Astrocyte of the cerebellum (primary cell): Measurements from ENCODE around the gene MTNR1A.

Experiments used
- DNase-seq: peaks from one replicate; pipeline ENCODE4 v3.0.0-alpha.2; 2011; ENCODE audit warnings: low read depth
- H3K4me3 ChIP-seq: 2 replicates; pipeline ENCODE4 v1.5.1; 2011; ENCODE audit warnings: mild to moderate bottlenecking, low read depth, low read length, moderate library complexity
- in situ Hi-C: cut with HindIII; loops from 2 replicates; pipeline ENCODE4 v1.10.0; 2017; ENCODE audit warnings: low sequenced_read_pairs
- TF ChIP-seq, protein P1 (sequence below): IDR thresholded peaks from 2 replicates; pipeline ENCODE4 v1.5.1; 2012; ENCODE audit warnings: low read length, low read depth, moderate library complexity, mild to moderate bottlenecking; ENCODE audit errors: missing control alignments

Gene MTNR1A

DNA sequence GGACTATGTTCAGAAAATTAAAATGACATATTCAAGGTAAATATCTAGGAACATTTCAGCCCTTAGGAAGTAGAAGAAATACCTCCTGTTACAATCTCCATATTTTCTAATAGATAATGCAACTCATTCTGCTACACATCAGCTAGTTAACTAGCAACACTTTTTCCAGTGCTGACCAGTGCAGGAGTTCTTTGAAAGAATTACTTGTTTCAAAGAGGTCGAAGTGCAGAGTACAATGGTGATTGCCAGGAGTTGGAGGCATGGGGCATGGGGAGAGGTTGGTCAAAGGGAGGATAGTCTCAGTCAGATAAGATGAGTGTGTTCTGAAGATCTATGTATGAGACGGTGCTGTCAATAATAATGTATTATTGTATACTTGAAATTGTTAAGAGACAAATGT, 53.1 kb downstream of the MTNR1A start:
- DNase-seq, result no peak
- no peak overlapping the region for H3K4me3 ChIP-seq
- TF ChIP-seq, protein P1, sequence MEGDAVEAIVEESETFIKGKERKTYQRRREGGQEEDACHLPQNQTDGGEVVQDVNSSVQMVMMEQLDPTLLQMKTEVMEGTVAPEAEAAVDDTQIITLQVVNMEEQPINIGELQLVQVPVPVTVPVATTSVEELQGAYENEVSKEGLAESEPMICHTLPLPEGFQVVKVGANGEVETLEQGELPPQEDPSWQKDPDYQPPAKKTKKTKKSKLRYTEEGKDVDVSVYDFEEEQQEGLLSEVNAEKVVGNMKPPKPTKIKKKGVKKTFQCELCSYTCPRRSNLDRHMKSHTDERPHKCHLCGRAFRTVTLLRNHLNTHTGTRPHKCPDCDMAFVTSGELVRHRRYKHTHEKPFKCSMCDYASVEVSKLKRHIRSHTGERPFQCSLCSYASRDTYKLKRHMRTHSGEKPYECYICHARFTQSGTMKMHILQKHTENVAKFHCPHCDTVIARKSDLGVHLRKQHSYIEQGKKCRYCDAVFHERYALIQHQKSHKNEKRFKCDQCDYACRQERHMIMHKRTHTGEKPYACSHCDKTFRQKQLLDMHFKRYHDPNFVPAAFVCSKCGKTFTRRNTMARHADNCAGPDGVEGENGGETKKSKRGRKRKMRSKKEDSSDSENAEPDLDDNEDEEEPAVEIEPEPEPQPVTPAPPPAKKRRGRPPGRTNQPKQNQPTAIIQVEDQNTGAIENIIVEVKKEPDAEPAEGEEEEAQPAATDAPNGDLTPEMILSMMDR, result no peak
- in situ Hi-C loops, result no loop called here

DNA sequence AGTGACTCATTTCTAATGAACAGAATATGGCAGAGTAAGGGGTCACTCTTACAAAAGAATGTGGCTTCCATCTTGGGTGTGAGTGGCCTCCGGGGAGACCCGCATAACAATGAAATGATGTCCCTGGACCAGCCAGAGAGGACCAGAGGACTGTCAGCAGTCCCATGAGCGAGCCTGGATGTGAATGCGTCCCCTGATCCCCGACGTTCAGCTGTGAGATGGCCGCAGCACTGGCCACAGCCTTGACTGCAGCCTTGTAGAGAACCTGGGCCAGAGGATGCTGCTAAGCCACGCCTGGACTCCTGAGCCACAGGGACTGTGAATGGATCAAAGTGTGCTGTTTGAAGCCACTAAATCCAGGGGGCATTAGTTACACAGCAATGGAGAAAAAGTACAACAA, 53.8 kb downstream of the MTNR1A start:
- DNase-seq, result no peak
- no peak overlapping the region for H3K4me3 ChIP-seq
- in situ Hi-C loops, result no loop called here
- TF ChIP-seq, protein P1, result no peak

DNA sequence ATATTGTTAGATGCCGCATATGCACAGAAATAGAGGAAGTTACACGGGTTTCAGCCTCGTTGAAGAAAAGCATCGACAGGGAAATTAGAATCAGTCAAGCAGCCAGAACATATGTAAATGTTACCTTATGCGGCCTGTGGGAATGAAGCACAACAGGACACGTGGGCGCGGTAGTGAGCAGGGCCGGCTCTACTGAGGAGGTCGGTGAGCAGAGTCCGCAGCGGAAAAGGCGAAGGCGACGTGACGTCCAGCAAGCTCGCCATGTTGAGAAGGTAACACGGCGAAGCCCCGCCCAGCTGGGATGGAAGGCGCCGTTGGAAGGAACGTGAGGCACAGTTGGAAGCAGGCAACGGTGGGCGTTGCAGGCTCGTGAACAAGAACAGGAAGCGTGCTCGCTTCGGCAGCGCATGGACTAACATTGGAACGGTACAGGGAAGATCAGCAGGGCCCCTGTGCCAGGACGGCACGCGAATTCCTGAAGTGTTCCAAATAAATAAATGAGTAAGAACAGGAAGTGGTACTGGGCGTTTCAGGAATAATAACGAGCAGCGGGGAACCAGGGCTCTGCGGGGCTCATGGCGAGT, 54.6 kb downstream of the MTNR1A start:
- in situ Hi-C loops, result no loop called here
- TF ChIP-seq, protein P1, result no peak
- no peak for DNase-seq
- no peak overlapping the region for H3K4me3 ChIP-seq

DNA sequence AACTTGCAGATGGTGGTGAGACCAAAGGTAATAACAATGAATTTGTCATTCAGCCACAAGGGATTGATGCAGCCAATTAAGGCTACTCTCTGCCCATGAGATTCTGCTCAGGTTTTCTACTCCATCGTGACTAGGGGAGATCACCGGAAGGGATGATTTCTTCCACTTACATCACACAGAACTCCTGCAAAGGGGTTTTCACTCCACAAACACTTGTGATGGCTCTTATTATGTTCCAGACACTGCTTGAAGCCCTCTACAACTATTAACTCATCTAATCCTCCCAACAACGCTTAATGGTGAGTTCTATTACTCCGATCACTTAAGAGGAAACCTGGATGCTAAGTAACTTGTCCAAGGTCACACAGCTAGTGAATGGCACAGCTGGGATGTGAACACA, 55.9 kb downstream of the MTNR1A start:
- in situ Hi-C loops, result no loop called here
- TF ChIP-seq, protein P1, result no peak
- H3K4me3 ChIP-seq, result no peak overlapping the region
- DNase-seq, result no peak

DNA sequence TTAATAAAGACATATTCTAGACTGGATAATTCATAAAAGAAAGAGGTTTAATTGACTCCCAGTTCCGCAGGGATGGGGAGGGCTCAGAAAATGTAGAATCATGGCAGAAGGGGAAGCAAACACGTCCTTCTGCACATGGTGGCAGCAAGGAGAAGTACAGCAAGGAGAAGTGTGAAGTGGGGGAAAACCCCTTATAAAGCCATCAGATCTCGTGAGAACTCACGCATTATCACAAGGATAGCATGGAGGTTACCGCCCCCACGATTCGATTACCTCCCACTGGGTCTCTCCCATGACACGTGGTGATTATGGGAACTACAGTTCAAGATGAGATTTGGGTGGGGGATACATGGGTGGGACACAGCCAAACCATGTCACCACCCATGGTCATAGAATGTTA, 58.3 kb downstream of the MTNR1A start:
- in situ Hi-C loops, result no loop called here
- no peak for DNase-seq
- H3K4me3 ChIP-seq, result no peak overlapping the region
- TF ChIP-seq, protein P1, result no peak

DNA sequence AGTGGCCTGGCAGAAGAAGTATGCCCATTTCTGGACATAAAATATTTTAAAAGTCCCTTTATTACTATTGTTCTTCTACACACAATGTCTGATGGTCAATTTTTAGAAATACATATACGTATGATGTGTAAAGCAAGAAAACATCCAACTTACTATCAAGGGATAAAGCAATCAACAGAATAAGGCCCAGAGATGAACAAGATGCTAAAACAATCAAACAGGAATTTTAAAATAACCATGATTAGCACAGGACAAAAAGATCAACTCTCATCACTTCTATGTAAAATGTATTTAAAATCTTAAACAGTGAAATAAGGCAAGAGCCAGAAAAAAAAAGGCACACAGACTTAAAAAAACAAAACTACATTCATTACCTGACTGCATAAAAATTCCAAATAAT, 60.9 kb downstream of the MTNR1A start:
- no peak for DNase-seq
- in situ Hi-C loops, result no loop called here
- H3K4me3 ChIP-seq, result no peak overlapping the region
- TF ChIP-seq, protein P1, result no peak
